HEK293 (cell line): ENCODE data around the gene DEFB131B.

ENCODE experiments used
- CTCF ChIA-PET: fragments of 350-600 bp; formaldehyde crosslinking; extraction: SDS; loops from one replicate; lab custom pipeline; 2021; ENCODE audit warnings: antibody characterized with exemption; lab: Yijun Ruan, JAX
- POLR2A ChIA-PET: fragments of 300-600 bp; formaldehyde crosslinking; extraction: SDS; loops from one replicate; lab custom pipeline; 2020; ENCODE audit warnings: antibody characterized with exemption, inconsistent platforms; lab: Yijun Ruan, JAX
- H3K27ac ChIP-seq: fragments of 200-500 bp; sonication (Bioruptor generic); 2 replicates; pipeline ENCODE4 v1.5.1; 2014; ENCODE audit warnings: low read depth, low read length, control low read depth, inconsistent platforms; ENCODE audit errors: extremely low read depth
- H3K36me3 ChIP-seq, 2 experiments: fragments of 200-500 bp in 1 of 2; sonication (Bioruptor generic) in 1 of 2; 1 replicate in 1 of 2; 2 replicates in 1 of 2; pipeline ENCODE4 v1.5.1; 2014 to 2017; ENCODE audit warnings: inconsistent platforms in 2 of 2, low read length in 2 of 2; ENCODE audit not compliant: control insufficient read depth in 2 of 2, insufficient read depth in 1 of 2
- H3K4me1 ChIP-seq: fragments of 200-500 bp; sonication (Bioruptor generic); 2 replicates; pipeline ENCODE4 v1.5.1; 2014; ENCODE audit warnings: mild to moderate bottlenecking, low read length, inconsistent platforms; ENCODE audit not compliant: control insufficient read depth, insufficient read depth
- H3K4me3 ChIP-seq: 2 replicates; pipeline ENCODE4 v1.5.1; 2011; ENCODE audit warnings: low read depth, mild to moderate bottlenecking, control low read depth, low read length, moderate library complexity
- H3K9me3 ChIP-seq: fragments of 200-500 bp; sonication (Bioruptor generic); 2 replicates; pipeline ENCODE4 v1.5.1; 2014; ENCODE audit warnings: low read depth, low read length, inconsistent platforms; ENCODE audit not compliant: control insufficient read depth, insufficient read depth
- HOXD13 ChIP-seq: sonication (generic); formaldehyde crosslinking; IDR thresholded peaks from 2 replicates; pipeline ENCODE4 v1.8.0; 2022; ENCODE audit warnings: missing genetic modification reagents, borderline replicate concordance
- MZF1 ChIP-seq: fragments of 450-650 bp; formaldehyde crosslinking; IDR thresholded peaks from 2 replicates; pipeline ENCODE4 v1.5.1; 2017; ENCODE audit warnings: missing biosample characterization, missing genetic modification characterization, borderline replicate concordance
- ZNF132 ChIP-seq: fragments of 450-650 bp; formaldehyde crosslinking; IDR thresholded peaks from 2 replicates; pipeline ENCODE4 v1.5.1; 2017; ENCODE audit warnings: missing biosample characterization, missing genetic modification characterization, borderline replicate concordance
- ZNF18 ChIP-seq: fragments of 450-650 bp; formaldehyde crosslinking; IDR thresholded peaks from 2 replicates; pipeline ENCODE4 v1.5.1; 2016; ENCODE audit warnings: missing biosample characterization, missing genetic modification characterization
- ZNF2 ChIP-seq: fragments of 450-650 bp; formaldehyde crosslinking; IDR thresholded peaks from 2 replicates; pipeline ENCODE4 v1.5.1; 2016; ENCODE audit warnings: missing biosample characterization, missing genetic modification characterization
- ZNF830 ChIP-seq: fragments of 450-650 bp; IDR thresholded peaks from 2 replicates; pipeline ENCODE4 v1.5.0; 2018; ENCODE audit warnings: missing biosample characterization, missing genetic modification characterization, low read depth, mild to moderate bottlenecking, moderate library complexity
- ZSCAN23 ChIP-seq: fragments of 450-650 bp; formaldehyde crosslinking; IDR thresholded peaks from 2 replicates; pipeline ENCODE4 v1.5.1; 2016; ENCODE audit warnings: missing biosample characterization, missing genetic modification characterization
- TF ChIP-seq, protein P1 (sequence below): fragments of 450-650 bp; formaldehyde crosslinking; IDR thresholded peaks from 2 replicates; pipeline ENCODE4 v1.5.1; 2017; ENCODE audit warnings: missing biosample characterization, mild to moderate bottlenecking, missing genetic modification characterization, moderate library complexity

DEFB131B gene

GRCh38 chr11:71933141-71933933 lies 55.1 kb downstream of the DEFB131B start:
- POLR2A ChIA-PET = no interaction called here
- Histone ChIP-seq H3K4me3 (no peak overlapping the region), H3K36me3 (peaks cover 0 to 4% of the 10 kb centered on the region in 2 experiments; a peak in 1 of 3 replicates)
- TF ChIP-seq ZNF2 (tag by site-specific recombination) = no peak
- TF ChIP-seq, protein P1, sequence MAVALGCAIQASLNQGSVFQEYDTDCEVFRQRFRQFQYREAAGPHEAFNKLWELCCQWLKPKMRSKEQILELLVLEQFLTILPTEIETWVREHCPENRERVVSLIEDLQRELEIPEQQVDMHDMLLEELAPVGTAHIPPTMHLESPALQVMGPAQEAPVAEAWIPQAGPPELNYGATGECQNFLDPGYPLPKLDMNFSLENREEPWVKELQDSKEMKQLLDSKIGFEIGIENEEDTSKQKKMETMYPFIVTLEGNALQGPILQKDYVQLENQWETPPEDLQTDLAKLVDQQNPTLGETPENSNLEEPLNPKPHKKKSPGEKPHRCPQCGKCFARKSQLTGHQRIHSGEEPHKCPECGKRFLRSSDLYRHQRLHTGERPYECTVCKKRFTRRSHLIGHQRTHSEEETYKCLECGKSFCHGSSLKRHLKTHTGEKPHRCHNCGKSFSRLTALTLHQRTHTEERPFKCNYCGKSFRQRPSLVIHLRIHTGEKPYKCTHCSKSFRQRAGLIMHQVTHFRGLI = no peak
- TF ChIP-seq HOXD13 = no peak
- no peak for TF ChIP-seq ZNF18 (tag by site-specific recombination)
- TF ChIP-seq ZNF830 (tag by site-specific recombination) = no peak
- TF ChIP-seq ZNF132 (tag by site-specific recombination) = no peak
- TF ChIP-seq MZF1 (tag by site-specific recombination) = no peak
- TF ChIP-seq ZSCAN23 (tag by site-specific recombination) = no peak
- TF ChIP-seq, all 188 proteins: peak for 0
- Histone ChIP-seq H3K9me3 (no peaks in the 10 kb centered on the region), H3K4me1 (peaks cover 6% of the 10 kb centered on the region), H3K27ac (no peak overlapping the region)
- CTCF ChIA-PET = interaction anchor here (0.6 to 1.6 kb wide), 5 partner anchors 24 to 1450 kb away, joined by 3 to 4 read pairs (median 3); no protein-coding TSS in a partner anchor
